NK-92 treated with Interleukin-12 subunit alpha and Interleukin-12 subunit beta, amount 100 ng/mL, for 24 hours (cell line): ENCODE measurements around the gene MYNN.
A peak's percentile ranks its signal among the peaks of the same experiment; 100 is the strongest.

Experiments
- DNase-seq: peaks from one replicate; lab custom pipeline; 2025; lab: John Stamatoyannopoulos, UW

The MYNN gene

DNA sequence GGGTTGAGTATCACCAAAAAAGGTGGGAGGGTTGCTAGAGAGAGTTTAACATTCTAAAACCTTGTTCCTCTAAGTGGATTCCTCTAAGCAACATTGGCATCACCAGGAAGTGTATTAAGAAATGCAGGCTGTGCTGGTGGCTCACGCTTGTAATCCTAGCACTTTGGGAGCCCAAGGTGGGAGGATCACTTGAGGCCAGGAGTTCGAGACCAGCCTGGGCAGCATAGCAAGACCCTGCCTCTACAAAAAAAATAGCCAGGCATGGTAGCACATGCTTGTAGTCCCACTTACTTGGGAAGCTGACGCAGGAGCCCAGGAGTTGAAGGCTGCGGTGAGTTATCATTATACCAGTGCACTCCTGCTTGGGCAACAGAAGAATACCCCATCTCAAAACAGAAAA, 4.6 kb downstream of the MYNN start:
- no peak for DNase-seq

DNA sequence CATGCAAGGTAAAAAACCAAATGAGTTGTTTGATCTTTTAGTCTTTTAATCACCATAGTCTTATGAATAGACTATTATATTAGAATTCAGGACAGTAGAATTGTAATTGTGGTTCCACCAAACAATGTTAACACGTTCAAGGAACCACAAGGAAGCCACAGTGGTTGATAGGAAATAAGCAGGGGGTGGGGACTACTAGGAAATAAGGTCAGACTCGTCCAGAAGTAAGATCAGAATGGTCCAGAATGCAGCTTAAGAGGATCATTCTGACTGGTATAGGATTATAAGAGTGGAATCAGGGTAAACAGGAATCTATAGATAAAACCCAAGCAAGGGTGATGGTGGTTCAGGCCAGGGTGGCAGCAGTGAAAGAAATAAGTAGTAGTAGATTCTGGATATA, 7.5 kb downstream of the MYNN start:
- no peak for DNase-seq

DNA sequence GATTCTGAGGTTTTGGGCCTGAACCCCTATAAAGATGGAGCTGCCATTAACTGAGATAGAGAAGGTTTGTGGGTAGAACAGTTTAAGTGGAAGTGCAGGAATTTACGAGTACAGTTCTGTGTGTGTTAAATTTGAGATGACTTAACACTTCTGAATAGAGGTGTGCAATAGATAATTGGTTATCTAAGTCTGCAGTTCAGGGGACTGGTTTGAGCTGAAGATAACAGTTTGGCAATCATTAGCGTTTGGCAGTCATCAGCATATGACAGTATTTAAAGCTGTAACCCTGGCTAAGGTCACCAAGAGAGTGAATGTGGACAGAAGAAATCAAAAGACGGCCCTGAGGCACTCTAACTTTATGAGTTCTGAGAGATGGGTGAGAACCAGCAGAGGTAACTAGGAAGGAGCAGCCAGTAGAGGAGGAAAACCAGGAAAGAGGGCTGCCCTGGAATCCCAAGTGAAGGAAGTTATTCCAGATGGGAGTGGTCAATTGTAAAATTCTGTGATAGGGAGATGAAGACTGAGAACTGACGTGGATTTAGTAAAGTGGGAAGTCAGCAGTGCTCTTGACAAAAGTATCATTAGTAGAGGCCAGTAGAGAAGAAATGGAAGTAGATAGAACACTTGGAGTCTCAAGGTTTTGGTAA, 8.1 kb downstream of the MYNN start:
- DNase-seq: no peak

DNA sequence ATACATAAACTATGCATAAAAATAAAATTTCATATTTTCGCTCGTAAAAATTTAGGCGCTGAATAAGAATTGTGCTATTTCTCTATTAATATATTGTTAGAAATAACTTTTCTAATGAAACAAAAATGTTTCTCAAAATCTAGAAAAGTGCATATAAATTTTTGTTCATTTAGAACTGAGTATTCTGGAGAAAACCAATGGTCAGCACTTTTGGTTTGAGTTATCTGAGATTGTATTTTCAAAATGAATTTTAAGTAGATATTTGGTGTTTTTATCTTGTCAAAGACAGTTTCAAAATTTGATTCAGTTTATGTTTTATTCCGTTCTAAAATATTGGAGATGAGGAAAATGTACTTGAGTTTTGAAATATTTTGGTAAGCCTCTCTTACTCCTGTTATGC, 13.9 kb downstream of the MYNN start:
- DNase-seq: no peak

DNA sequence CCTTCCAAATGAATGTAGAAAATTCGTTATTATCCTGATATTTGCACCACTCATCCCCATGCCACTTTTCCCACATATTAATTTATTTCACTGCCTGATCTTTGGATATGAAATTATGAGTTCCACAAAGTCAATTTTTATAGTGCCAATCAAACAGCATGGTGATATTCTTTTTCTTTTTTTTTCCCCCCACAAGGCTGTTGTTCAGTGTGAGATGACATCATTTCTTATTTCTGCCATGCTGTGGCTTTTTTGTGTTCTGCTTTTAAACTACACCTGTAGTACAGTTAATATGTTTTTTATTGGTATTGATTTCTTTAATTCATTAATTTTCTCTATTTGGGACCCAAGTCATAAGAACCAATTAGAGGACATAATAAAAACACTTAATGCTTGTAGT, 14.6 kb downstream of the MYNN start:
- no peak for DNase-seq

DNA sequence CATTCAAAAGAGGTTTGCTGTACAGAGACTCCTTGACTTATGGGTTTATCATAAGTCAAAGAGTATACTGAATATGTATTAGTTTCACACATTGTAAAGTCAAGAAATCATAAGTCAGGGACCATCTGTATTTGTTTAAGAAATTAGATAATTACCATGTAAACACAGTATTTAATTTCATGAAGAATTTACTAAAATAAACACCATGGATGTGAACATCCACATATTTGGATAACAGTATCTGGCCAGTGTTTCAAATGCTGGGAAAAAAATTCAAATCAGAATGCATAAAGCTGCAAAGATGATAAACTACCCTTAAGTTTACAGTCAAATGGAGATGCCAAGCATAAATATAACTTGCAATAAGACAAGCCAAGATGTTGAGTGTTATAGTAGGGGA, 17.0 kb downstream of the MYNN start:
- DNase-seq: no peak

GRCh38 chr3:169790687-169791429, 17.7 kb downstream of the MYNN start:
- DNase-seq: no peak

- no peak for DNase-seq
These were observed 19.2 kb downstream of the MYNN start for GRCh38 chr3:169792359-169792758.

GRCh38 chr3:169804681-169805080, 31.5 kb downstream of the MYNN start:
- no peak for DNase-seq

- DNase-seq: no peak
These were observed 36.1 kb downstream of the MYNN start for GRCh38 chr3:169809230-169809795.

- DNase-seq: peak; percentile 43
These were observed 38.6 kb downstream of the MYNN start for GRCh38 chr3:169811631-169812331.

DNA sequence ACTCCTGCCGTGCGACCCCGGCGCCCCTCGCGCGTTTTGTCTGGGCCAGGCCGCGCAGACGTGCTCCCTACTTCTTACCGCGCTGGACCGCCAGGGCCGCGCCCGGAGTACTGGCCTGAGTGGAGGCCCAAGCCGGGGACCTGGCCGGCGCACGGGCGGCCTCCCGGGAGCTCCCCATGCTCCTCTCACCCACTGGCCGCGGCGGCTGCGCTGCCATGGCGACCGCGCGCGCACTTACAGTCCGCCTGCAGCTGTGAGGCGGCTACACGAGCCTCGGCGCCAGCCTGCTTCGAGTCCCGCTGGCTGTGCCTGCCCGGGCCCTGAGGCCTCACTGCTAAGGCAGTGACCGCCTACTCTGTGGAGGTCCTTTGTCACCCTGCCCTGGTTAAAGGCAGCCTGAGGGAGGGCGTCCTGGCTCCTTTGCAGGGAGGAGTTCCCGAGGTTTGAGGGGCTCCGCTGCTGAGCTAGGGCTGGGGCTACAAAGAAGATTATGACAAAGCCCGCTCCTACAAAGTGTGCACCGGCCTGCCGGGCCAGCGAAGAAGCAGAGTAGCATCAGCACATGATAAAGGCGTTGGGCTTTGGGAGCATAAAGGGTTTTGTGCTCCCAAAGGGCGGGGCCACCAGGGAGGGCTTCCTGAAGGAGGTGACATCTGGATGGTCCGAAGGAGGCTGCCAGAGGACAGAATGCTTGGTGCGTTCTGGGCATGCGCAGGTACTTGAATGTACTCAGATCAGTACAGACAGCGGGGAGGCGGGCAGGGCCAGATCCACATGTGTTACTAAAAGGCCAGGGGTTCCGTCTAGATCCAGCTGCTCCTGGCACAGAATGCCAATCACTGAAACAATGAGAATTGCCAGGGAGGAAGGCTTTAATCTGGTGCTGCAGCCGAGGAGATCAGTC, 39.4 kb downstream of the MYNN start, which contains the start of the genes LRRC34 and LRRIQ4:
Gene LRRC34, minus strand, starts transcription at position 573 of the 904 bp plus-strand sequence. Its CDS starts 356 bp downstream, at position 217.
Gene LRRIQ4, plus strand, starts transcription at position 539 of the 904 bp plus-strand sequence. CDS start 9,052 bp downstream, outside the sequence.
- peak; percentile 74 for DNase-seq

- no peak for DNase-seq
These were observed 40.1 kb downstream of the MYNN start for GRCh38 chr3:169813278-169813677.

DNA sequence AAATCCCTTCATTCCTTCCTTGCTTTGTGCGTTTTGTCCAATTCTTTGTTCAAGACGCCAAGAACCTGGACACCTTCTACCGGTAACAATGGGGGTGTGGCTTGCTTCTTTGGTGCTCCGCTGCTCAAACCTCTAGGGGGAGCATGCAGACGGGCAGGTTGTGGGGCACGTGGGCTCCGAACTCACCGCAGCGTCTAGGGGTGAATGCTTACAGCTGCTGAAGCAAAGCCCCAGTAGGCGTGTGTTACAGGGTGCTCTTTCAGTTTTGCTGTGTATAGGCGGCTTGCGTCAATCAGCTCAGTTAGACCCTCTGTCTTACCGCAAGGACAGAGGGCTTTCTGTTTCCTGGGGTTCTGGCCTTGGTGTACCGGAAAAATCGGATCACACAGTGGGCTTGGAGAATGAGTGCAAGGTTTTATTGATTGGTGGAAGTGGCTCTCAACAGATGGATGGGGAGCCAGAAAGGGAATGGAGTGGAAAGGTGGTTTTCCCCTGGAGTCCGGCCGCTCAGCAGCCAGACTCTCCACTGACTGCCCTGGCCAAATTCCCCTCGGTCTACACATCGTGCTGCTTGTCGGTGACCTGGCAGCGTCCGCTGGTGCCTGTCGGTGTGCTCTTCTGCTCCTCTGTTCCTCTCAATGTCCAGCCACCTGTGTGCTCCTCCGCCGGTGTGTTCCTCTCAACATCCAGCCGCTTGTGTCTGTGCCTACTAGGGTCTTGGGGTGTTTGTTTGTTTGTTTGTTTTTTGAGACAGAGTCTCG, 40.7 kb downstream of the MYNN start:
- DNase-seq: peak; percentile 44

DNA sequence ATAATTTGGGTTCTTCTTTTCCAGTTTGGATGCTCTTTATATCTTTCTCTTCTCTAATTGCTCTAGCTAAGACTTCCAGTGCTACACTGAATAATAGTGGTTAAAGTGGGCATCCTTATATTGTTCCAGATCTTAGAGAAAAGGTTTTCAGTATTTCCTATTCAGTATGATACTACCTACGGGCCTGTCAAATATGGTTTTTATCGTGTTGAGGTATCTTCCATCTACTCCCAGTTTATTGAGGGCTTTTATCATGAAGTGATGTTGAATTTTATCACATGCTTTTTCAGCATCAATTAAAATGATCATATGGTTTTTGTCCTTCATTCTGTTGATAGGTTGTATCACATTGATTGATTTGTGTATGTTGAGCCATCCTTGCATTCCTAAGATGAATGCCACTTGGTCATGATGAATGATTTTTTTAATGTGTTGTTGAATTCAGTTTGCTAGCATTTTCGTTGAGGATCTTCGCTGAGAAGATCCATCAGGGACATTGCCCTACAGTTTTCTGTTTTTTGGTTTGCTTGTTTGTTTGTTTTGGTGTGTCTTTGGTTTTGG, 42.5 kb downstream of the MYNN start:
- DNase-seq: no peak

DNA sequence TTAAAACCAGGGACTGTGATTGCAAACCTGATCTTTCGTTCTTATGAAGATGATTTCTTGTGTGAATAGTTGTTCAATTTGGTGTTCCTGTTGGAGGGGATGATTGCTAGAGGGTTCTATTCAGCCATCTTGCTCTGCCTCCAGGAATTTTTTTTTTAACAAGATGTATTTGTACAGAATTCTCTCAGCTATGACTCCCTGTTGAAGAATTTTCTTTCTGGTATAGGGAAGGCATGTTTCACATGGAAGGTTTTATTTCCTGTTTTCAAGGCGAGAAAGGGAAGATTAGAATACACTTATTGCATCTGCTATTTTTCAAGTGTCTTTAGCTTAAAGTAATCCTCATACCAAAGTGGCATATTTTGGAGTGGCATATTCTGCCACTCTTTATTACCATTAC, 45.1 kb downstream of the MYNN start:
- no peak for DNase-seq

DNA sequence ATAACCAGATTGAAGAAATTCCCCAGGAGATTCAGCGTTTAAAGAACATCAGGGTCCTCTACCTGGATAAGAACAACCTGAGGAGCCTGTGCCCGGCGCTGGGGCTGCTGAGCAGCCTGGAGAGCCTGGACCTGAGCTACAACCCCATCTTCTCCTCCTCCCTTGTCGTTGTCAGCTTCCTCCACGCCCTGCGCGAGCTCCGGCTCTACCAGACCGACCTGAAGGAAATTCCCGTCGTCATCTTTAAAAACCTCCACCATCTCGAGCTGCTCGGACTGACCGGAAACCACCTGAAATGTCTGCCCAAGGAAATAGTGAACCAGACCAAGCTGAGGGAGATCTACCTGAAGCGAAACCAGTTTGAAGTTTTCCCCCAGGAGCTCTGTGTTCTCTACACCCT, 48.9 kb downstream of the MYNN start:
- no peak for DNase-seq

DNA sequence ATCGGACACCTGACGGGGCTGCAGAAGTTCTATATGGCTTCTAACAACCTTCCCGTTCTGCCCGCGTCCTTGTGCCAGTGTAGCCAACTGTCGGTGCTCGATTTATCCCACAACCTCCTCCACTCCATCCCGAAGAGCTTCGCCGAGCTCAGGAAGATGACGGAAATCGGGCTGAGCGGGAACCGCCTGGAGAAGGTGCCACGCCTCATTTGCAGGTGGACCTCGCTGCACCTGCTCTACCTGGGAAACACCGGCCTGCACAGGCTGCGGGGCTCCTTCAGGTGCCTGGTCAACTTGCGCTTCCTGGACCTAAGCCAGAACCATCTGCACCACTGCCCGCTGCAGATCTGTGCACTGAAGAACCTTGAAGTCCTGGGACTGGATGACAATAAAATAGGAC, 49.3 kb downstream of the MYNN start:
- no peak for DNase-seq

DNA sequence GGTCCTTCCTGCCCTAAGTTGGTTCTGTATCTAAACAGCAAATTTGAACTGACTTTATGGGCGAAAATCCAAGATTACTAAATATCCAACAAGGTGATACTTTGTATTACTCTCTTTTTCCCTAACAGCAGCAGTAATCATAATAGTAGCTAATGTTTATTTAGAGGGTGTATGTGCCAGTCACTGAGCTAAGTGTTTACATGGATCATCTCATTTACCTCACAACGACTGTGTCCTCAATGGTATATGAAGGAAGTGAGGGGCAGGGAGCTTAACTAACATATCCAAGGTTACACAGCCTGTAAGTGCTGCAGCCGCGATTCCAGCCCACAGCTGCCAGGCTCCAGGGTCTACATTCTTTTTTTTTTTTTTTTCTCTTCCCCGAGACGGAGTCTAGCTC, 49.8 kb downstream of the MYNN start:
- no peak for DNase-seq

GRCh38 chr3:169825316-169825715, 52.1 kb downstream of the MYNN start:
- no peak for DNase-seq
